Endothelial cell of umbilical vein (primary cell): Measurements from ENCODE around the gene INTS14. TPM values are rescaled to one million over a fixed set of nuclear protein-coding genes. Genes with fewer than 3 reads are reported as not detected.

ENCODE experiments used
- BruUV-seq: library from RNA; stranded (reverse); fragments of 400-500 nt; replicated peaks from 2 replicates; lab custom pipeline; 2021; lab: Mats Ljungman, UMichigan
- CTCF ChIA-PET: fragments of 300-600, 350-600 bp; sonication (Branson Sonifier 250); formaldehyde crosslinking; loops from one replicate; lab custom pipeline; 2021; ENCODE audit warnings: antibody characterized with exemption, inconsistent platforms; lab: Charles Lee
- POLR2A ChIA-PET: fragments of 300-600, 350-600 bp; sonication (Branson Sonifier 250); formaldehyde crosslinking; loops from one replicate; lab custom pipeline; 2021; ENCODE audit warnings: antibody characterized with exemption, inconsistent platforms; lab: Charles Lee
- DNase-seq: peaks from one replicate; pipeline ENCODE4 v3.0.0-alpha.2; 2011; ENCODE audit warnings: low read depth, low spot score
- FAIRE-seq: peaks from 2 replicates; lab custom pipeline; 2011; peaks lifted over from hg19 to GRCh38; lab: Jason Lieb, UNC
- H2AFZ ChIP-seq: 2 replicates; pipeline ENCODE4 v1.6.0; 2012; ENCODE audit warnings: low read depth, low read length, control low read depth, inconsistent platforms
- H3K27ac ChIP-seq: 2 replicates; pipeline ENCODE4 v1.5.1; 2011; ENCODE audit warnings: low read depth, mild to moderate bottlenecking, control low read depth, low read length, moderate library complexity; ENCODE audit not compliant: insufficient read depth
- H3K27me3 ChIP-seq, 2 experiments: 2 replicates each; pipeline versions ENCODE4 v1.6.0 to v1.6.1; 2011; ENCODE audit warnings: low read length in 2 of 2, mixed read lengths in 1 of 2; ENCODE audit not compliant: control insufficient read depth in 2 of 2, insufficient read depth in 2 of 2
- H3K36me3 ChIP-seq, 2 experiments: 2 replicates in 1 of 2; 3 replicates in 1 of 2; pipeline ENCODE4 v1.5.1; 2011; ENCODE audit warnings: low read length in 2 of 2, mild to moderate bottlenecking in 1 of 2, moderate library complexity in 1 of 2; ENCODE audit not compliant: control insufficient read depth in 2 of 2, insufficient read depth in 2 of 2; ENCODE audit errors: extremely low read depth in 1 of 2
- H3K4me1 ChIP-seq: 3 replicates; pipeline ENCODE4 v1.5.1; 2011; ENCODE audit warnings: mild to moderate bottlenecking, low read length; ENCODE audit not compliant: control insufficient read depth, insufficient read depth; ENCODE audit errors: extremely low read depth
- H3K4me2 ChIP-seq: 2 replicates; pipeline ENCODE4 v1.6.1; 2011; ENCODE audit warnings: low read length, control low read depth, mixed read lengths; ENCODE audit not compliant: insufficient read depth
- H3K4me3 ChIP-seq, 3 experiments: fragments of 200-600 bp in 1 of 3; sonication (generic), shearing (Covaris generic) in 1 of 3; replicated peaks in 1 of 3; 2 replicates each; pipeline ENCODE4 v1.5.1; 2011 to 2016; ENCODE audit warnings: control low read depth in 3 of 3, low read length in 3 of 3, mild to moderate bottlenecking in 2 of 3, inconsistent platforms in 1 of 3, low read depth in 1 of 3, moderate library complexity in 1 of 3; ENCODE audit not compliant: insufficient read depth in 1 of 3
- H3K79me2 ChIP-seq: 2 replicates; pipeline ENCODE4 v1.6.0; 2012; ENCODE audit warnings: low read length, inconsistent platforms; ENCODE audit not compliant: control insufficient read depth, insufficient read depth
- H3K9ac ChIP-seq: replicated peaks from 2 replicates; pipeline ENCODE3; 2011; ENCODE audit warnings: low read length, control low read depth; ENCODE audit not compliant: insufficient read depth; ENCODE audit errors: extremely low read depth
- H3K9me1 ChIP-seq: replicated peaks from 3 replicates; pipeline ENCODE4 v1.6.0; 2011; ENCODE audit warnings: mild to moderate bottlenecking, low read length; ENCODE audit not compliant: control insufficient read depth, insufficient read depth; ENCODE audit errors: extremely low read depth
- H3K9me3 ChIP-seq: replicated peaks from 2 replicates; pipeline ENCODE4 v1.5.1; 2012; ENCODE audit warnings: low read length, inconsistent platforms; ENCODE audit not compliant: control insufficient read depth, insufficient read depth
- H4K20me1 ChIP-seq: replicated peaks from 2 replicates; pipeline ENCODE3; 2011; ENCODE audit warnings: mild to moderate bottlenecking, low read length; ENCODE audit not compliant: control insufficient read depth, insufficient read depth; ENCODE audit errors: extremely low read depth
- CTCF ChIP-seq, 2 donors: IDR thresholded peaks; 1 replicate in 1 of 2; 2 replicates in 1 of 2; pipeline ENCODE4 v1.5.1; 2011; ENCODE audit warnings: low read length in 2 of 2, mild to moderate bottlenecking in 2 of 2, moderate library complexity in 2 of 2, control low read depth in 1 of 2, inconsistent platforms in 1 of 2, low read depth in 1 of 2; ENCODE audit not compliant: insufficient read depth in 1 of 2; ENCODE audit errors: extremely low read depth in 1 of 2
- EZH2 ChIP-seq: IDR thresholded peaks from 2 replicates; pipeline ENCODE4 v1.6.1; 2012; ENCODE audit warnings: borderline replicate concordance, low read depth, mild to moderate bottlenecking, moderate library complexity, low read length, inconsistent platforms; ENCODE audit not compliant: severe bottlenecking
- FOS ChIP-seq: IDR thresholded peaks from 2 replicates; pipeline ENCODE4 v1.6.1; 2011; ENCODE audit warnings: mild to moderate bottlenecking, low read length, moderate library complexity, borderline replicate concordance; ENCODE audit not compliant: insufficient read depth
- GATA2 ChIP-seq: IDR thresholded peaks from 2 replicates; pipeline ENCODE4 v1.7.0; 2011; ENCODE audit warnings: low read depth, mild to moderate bottlenecking, moderate library complexity, mixed read lengths, low read length; ENCODE audit not compliant: insufficient read length, insufficient read depth
- JUN ChIP-seq: IDR thresholded peaks from 2 replicates; pipeline ENCODE4 v1.6.1; 2011; ENCODE audit warnings: borderline replicate concordance, low read depth; ENCODE audit not compliant: insufficient read length, insufficient read depth
- MAX ChIP-seq: IDR thresholded peaks from 2 replicates; pipeline ENCODE4 v1.6.1; 2011; ENCODE audit not compliant: insufficient read depth, insufficient read length
- MYC ChIP-seq: IDR thresholded peaks from one replicate; pipeline ENCODE4 v1.6.1; 2011; ENCODE audit warnings: mild to moderate bottlenecking, low read depth, low read length
- POLR2A ChIP-seq: IDR thresholded peaks from 2 replicates; pipeline ENCODE4 v1.6.1; 2012; ENCODE audit warnings: low read depth, mild to moderate bottlenecking, control low read depth, low read length
- POLR2AphosphoS5 ChIP-seq: IDR thresholded peaks from 2 replicates; pipeline ENCODE4 v1.6.1; 2012; ENCODE audit warnings: low read depth, mild to moderate bottlenecking, control low read depth, low read length, moderate library complexity; ENCODE audit not compliant: insufficient read depth
- dilution Hi-C: fragments of 300-500 bp; cut with MboI; formaldehyde crosslinking; loops from one replicate; pipeline ENCODE4 v1.15.0; 2019; ENCODE audit warnings: low sequenced_read_pairs; ENCODE audit not compliant: extremely low pct_ligation_motif_present
- intact Hi-C: fragments of 100-400 bp; cut with micrococcal nuclease; formaldehyde crosslinking; loops from one replicate; pipeline ENCODE4 v1.10.0; 2022
- polyA plus RNA-seq, 4 experiments: library from polyadenylated mRNA; depleted of rRNA in 3 of 4; stranded (reverse) in 3 of 4; unstranded in 1 of 4; fragments of >200 nt; gene quantifications; 2 replicates each; pipeline versions ENCODE4 v1.2.1 to v1.2.3, GENCODE V29; 2011 to 2012; ENCODE audit warnings: missing spikeins in 1 of 4
- total RNA-seq: library from RNA; stranded (reverse); gene quantifications from 2 replicates; pipeline ENCODE4 v1.2.3, GENCODE V29; 2021

Gene INTS14
- total and polyA plus RNA-seq, 2 donors (not counting 3 experiments of a cell fraction or from before 2014, with no cell fraction given), result 41.7 to 52.6 TPM

- Histone ChIP-seq H3K4me1 (peaks cover 28% of the 10 kb centered on the region), H3K79me2 (no peaks in the 10 kb centered on the region), H3K9ac (no peak overlapping the region), H3K27me3 (no peaks in the 10 kb centered on the region), H3K9me3 (no peaks in the 10 kb centered on the region), H3K4me3 (no peak overlapping the region), H4K20me1 (no peaks in the 10 kb centered on the region), H3K36me3 (peaks cover 0 to 3% of the 10 kb centered on the region in 2 experiments), H2AFZ (no peak overlapping the region), H3K9me1 (no peaks in the 10 kb centered on the region), H3K4me2 (no peak overlapping the region), H3K27ac (no peak overlapping the region)
- intact Hi-C loops, result no loop called here
- ChIA-PET CTCF (interaction anchor here (1.2 to 1.4 kb wide), 2 partner anchors 15 to 18 kb away, joined by 4 to 5 read pairs; no protein-coding TSS in a partner anchor), POLR2A (no interaction called here)
- no peak for FAIRE-seq
- DNase-seq, result no peak
- no TSS peak for BruUV-seq
- dilution Hi-C loops, result no loop called here
- no peak for TF ChIP-seq POLR2AphosphoS5
- no peak for TF ChIP-seq JUN
- TF ChIP-seq POLR2A, result no peak
- TF ChIP-seq FOS, result no peak
- TF ChIP-seq CTCF (IDR thresholded peaks at IDR 0.05; ENCODE audit: extremely low read depth in 1 of 2, insufficient read depth in 1 of 2, low read depth in 1 of 2, low read length in 2 of 2), result no peak
- TF ChIP-seq GATA2, result no peak
- TF ChIP-seq MYC, result no peak
- TF ChIP-seq MAX, result no peak
- no peak for TF ChIP-seq EZH2
Measured at GRCh38 chr15:65651831-65652749, 41.2 kb upstream of the INTS14 start.
